Osteocyte (in vitro differentiated cells): ENCODE results near the gene CTIF. TPM values are rescaled to one million over a fixed set of nuclear protein-coding genes. Genes with fewer than 3 reads are reported as not detected.

ENCODE experiments used
- DNase-seq: peaks from one replicate; pipeline ENCODE4 v3.0.0; 2021; ENCODE audit warnings: mixed read lengths; ENCODE audit not compliant: unreplicated experiment; ENCODE audit errors: extremely low spot score
- H3K27ac Mint-ChIP-seq: one replicate; pipeline ENCODE4 v1.8.0; 2021; ENCODE audit warnings: mild to moderate bottlenecking, mixed read lengths; ENCODE audit not compliant: unreplicated experiment
- H3K27me3 Mint-ChIP-seq: one replicate; pipeline ENCODE4 v1.8.0; 2021; ENCODE audit warnings: mixed read lengths; ENCODE audit not compliant: unreplicated experiment
- H3K36me3 Mint-ChIP-seq: one replicate; pipeline ENCODE4 v1.8.0; 2021; ENCODE audit warnings: mixed read lengths; ENCODE audit not compliant: unreplicated experiment
- H3K4me1 Mint-ChIP-seq: one replicate; pipeline ENCODE4 v1.8.0; 2021; ENCODE audit warnings: mixed read lengths; ENCODE audit not compliant: unreplicated experiment
- H3K4me3 Mint-ChIP-seq: one replicate; pipeline ENCODE4 v1.8.0; 2021; ENCODE audit warnings: mild to moderate bottlenecking, moderate library complexity, mixed read lengths; ENCODE audit not compliant: unreplicated experiment
- H3K9me3 Mint-ChIP-seq: one replicate; pipeline ENCODE4 v1.8.0; 2021; ENCODE audit warnings: mixed read lengths; ENCODE audit not compliant: unreplicated experiment
- total RNA-seq: library from RNA; stranded (reverse); gene quantifications from 2 replicates; pipeline ENCODE4 v1.2.1, GENCODE V29; 2021
- TF ChIP-seq, protein P1 (sequence below): fragments of 200-600 bp; sonication (generic); IDR thresholded peaks from 2 replicates; pipeline ENCODE4 v1.5.0; 2021; ENCODE audit warnings: antibody characterized with exemption, mild to moderate bottlenecking, moderate library complexity

The CTIF gene
- total RNA-seq, 1 donor from 2014 or later: 172 TPM

DNA sequence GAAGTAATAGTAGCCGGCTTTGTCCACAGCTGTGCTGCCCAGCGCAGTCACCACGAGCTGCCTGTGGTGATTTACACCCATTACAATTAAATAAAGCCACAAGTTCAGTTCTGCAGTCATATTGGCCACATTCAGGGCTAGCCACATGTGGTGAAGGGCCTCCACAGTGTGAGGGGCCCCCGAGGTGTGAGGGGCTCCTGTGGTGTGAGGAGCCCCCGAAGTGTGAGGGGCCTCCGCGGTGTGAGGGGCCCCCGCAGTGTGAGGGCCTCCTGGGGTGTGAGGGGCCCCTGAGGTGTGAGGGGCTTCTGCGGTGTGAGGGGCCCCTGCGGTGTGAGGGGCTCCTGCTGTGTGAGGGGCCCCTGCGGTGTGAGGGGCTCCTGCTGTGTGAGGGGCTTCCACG, 191.2 kb downstream of the CTIF start:
- Mint-ChIP-seq H3K9me3 (peaks cover 11% of the 10 kb centered on the region), H3K36me3 (peaks cover 28% of the 10 kb centered on the region), H3K27ac (no peak overlapping the region), H3K27me3 (no peaks in the 10 kb centered on the region), H3K4me3 (no peak overlapping the region), H3K4me1 (peaks cover 35% of the 10 kb centered on the region)
- no peak for DNase-seq
- TF ChIP-seq, protein P1, sequence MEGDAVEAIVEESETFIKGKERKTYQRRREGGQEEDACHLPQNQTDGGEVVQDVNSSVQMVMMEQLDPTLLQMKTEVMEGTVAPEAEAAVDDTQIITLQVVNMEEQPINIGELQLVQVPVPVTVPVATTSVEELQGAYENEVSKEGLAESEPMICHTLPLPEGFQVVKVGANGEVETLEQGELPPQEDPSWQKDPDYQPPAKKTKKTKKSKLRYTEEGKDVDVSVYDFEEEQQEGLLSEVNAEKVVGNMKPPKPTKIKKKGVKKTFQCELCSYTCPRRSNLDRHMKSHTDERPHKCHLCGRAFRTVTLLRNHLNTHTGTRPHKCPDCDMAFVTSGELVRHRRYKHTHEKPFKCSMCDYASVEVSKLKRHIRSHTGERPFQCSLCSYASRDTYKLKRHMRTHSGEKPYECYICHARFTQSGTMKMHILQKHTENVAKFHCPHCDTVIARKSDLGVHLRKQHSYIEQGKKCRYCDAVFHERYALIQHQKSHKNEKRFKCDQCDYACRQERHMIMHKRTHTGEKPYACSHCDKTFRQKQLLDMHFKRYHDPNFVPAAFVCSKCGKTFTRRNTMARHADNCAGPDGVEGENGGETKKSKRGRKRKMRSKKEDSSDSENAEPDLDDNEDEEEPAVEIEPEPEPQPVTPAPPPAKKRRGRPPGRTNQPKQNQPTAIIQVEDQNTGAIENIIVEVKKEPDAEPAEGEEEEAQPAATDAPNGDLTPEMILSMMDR: no peak

DNA sequence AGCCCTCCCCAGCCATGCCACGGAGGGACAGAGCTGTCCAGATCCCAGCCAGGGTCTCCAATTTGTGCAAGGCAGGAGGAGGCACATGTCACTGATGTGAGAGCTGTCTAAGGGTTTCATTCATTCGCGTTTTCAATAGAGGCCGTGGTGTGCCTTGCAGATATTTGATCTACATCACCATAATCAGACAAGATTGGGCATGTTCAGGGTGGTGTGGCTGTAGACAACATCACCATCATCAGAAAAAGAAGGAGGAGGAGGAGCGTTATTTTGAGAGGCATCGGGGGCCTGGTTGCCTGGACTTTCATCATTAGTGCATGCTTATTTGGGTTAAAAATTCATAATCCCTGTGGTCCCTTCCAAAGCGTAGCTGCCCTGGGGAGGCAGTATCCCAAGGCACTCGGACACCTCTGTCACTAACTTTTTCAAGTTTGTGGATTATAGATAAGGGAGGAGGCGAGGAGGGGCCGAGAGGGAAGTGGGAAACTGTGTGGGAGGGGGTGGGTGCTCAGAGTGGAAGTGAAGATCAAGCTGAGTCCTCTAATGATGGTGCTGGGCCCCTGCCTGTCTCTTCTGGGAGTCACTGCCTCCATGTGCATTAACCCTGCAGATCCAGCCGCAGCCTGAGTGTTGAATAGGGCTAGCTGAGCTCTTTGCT, 194.1 kb downstream of the CTIF start:
- H3K4me3 Mint-ChIP-seq: no peak overlapping the region
- no peaks in the 10 kb centered on the region for H3K27me3 Mint-ChIP-seq
- DNase-seq: no peak
- H3K4me1 Mint-ChIP-seq: peaks cover 54% of the 10 kb centered on the region
- H3K27ac Mint-ChIP-seq: peak overlapping the region; percentile 63
- TF ChIP-seq, protein P1: no peak
- H3K9me3 Mint-ChIP-seq: no peaks in the 10 kb centered on the region
- peaks cover 12% of the 10 kb centered on the region for H3K36me3 Mint-ChIP-seq

GRCh38 chr18:48733643-48734253, 194.9 kb downstream of the CTIF start:
- no peaks in the 10 kb centered on the region for H3K9me3 Mint-ChIP-seq
- no peak overlapping the region for H3K4me3 Mint-ChIP-seq
- H3K27ac Mint-ChIP-seq: peak overlapping the region; percentile 63
- no peak for DNase-seq
- peaks cover 54% of the 10 kb centered on the region for H3K4me1 Mint-ChIP-seq
- TF ChIP-seq, protein P1: no peak
- H3K27me3 Mint-ChIP-seq: no peaks in the 10 kb centered on the region
- peaks cover 16% of the 10 kb centered on the region for H3K36me3 Mint-ChIP-seq

DNA sequence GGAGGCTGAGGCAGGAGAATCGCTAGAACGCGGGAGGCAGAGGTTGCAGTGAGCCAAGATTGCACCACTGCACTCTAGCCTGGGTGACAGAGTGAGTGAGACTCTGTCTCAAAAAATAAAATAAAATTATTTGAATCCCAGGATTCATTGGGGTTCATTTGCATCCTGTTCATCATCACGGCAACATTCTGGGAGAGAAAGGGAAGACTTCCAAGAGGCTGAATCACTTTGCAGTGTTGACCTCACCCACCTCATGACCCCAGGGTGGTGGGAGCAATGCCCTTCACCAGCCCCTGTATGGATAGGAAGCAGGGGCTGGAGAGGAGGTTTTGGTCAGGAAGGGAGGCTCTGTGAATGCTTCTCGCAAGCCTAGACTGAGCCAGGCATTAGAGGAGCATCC, 195.6 kb downstream of the CTIF start:
- Mint-ChIP-seq H3K4me3 (no peak overlapping the region), H3K36me3 (peaks cover 13% of the 10 kb centered on the region), H3K9me3 (no peaks in the 10 kb centered on the region), H3K27ac (no peak overlapping the region), H3K27me3 (no peaks in the 10 kb centered on the region), H3K4me1 (peaks cover 51% of the 10 kb centered on the region)
- no peak for DNase-seq
- TF ChIP-seq, protein P1: no peak

GRCh38 chr18:48735080-48735676, 196.3 kb downstream of the CTIF start:
- no peak overlapping the region for H3K4me3 Mint-ChIP-seq
- no peak for DNase-seq

More at GRCh38 chr18:48735080-48735676, 196.3 kb downstream of the CTIF start:
- H3K4me1 Mint-ChIP-seq: peaks cover 55% of the 10 kb centered on the region
- no peaks in the 10 kb centered on the region for H3K27me3 Mint-ChIP-seq
- no peaks in the 10 kb centered on the region for H3K9me3 Mint-ChIP-seq
- peak overlapping the region; percentile 24 for H3K27ac Mint-ChIP-seq
- TF ChIP-seq, protein P1: no peak
- H3K36me3 Mint-ChIP-seq: peaks cover 14% of the 10 kb centered on the region
